CD4-positive, alpha-beta T cell treated with Interferon gamma for 1 hour (primary cell): ENCODE data around the gene SLC2A9.

Experiments used
- DNase-seq: peaks from one replicate; pipeline ENCODE4 v3.0.0-alpha.2; 2020

SLC2A9 gene

GRCh38 chr4:10018818-10019461 lies 2.4 kb downstream of the SLC2A9 start:
- peak; percentile 92 for DNase-seq

- no peak for DNase-seq
Measured at GRCh38 chr4:10017037-10017893, 4.0 kb downstream of the SLC2A9 start.

GRCh38 chr4:10016169-10016568 lies 5.1 kb downstream of the SLC2A9 start:
- no peak for DNase-seq

- no peak for DNase-seq
Measured at GRCh38 chr4:10015140-10015753, 6.0 kb downstream of the SLC2A9 start.

GRCh38 chr4:10013722-10014121 lies 7.6 kb downstream of the SLC2A9 start:
- no peak for DNase-seq

- no peak for DNase-seq
Measured at GRCh38 chr4:10011885-10012284, 9.4 kb downstream of the SLC2A9 start.

- DNase-seq: no peak
Measured at GRCh38 chr4:10011277-10011676, 10.0 kb downstream of the SLC2A9 start.

- no peak for DNase-seq
Measured at GRCh38 chr4:10009861-10010500, 11.3 kb downstream of the SLC2A9 start.

GRCh38 chr4:10008609-10009005 lies 12.7 kb downstream of the SLC2A9 start:
- no peak for DNase-seq

GRCh38 chr4:10007793-10008608 lies 13.3 kb downstream of the SLC2A9 start:
- no peak for DNase-seq

- no peak for DNase-seq
Measured at GRCh38 chr4:10007436-10007740, 13.9 kb downstream of the SLC2A9 start.

GRCh38 chr4:10006601-10007435 lies 14.5 kb downstream of the SLC2A9 start:
- DNase-seq: no peak

- DNase-seq: no peak
Measured at GRCh38 chr4:10006231-10006600, 15.1 kb downstream of the SLC2A9 start.

- no peak for DNase-seq
Measured at GRCh38 chr4:10005632-10006031, 15.7 kb downstream of the SLC2A9 start.

GRCh38 chr4:10003666-10004065 lies 17.6 kb downstream of the SLC2A9 start:
- no peak for DNase-seq

- no peak for DNase-seq
Measured at GRCh38 chr4:10002278-10002677, 19.0 kb downstream of the SLC2A9 start.

GRCh38 chr4:10001757-10002156 lies 19.5 kb downstream of the SLC2A9 start:
- no peak for DNase-seq

- no peak for DNase-seq
Measured at GRCh38 chr4:9999956-10000561, 21.2 kb downstream of the SLC2A9 start.

GRCh38 chr4:9997886-9998285 lies 23.4 kb downstream of the SLC2A9 start:
- no peak for DNase-seq

- no peak for DNase-seq
Measured at GRCh38 chr4:9996319-9997110, 24.8 kb downstream of the SLC2A9 start.
